Astrocyte of the cerebellum (primary cell): ENCODE data around the gene CXXC5.
A peak's percentile ranks its signal among the peaks of the same experiment; 100 is the strongest.

ENCODE experiments used
- DNase-seq: peaks from one replicate; pipeline ENCODE4 v3.0.0-alpha.2; 2011; ENCODE audit warnings: low read depth
- H3K4me3 ChIP-seq: 2 replicates; pipeline ENCODE4 v1.5.1; 2011; ENCODE audit warnings: mild to moderate bottlenecking, low read depth, low read length, moderate library complexity
- CTCF ChIP-seq: IDR thresholded peaks from 2 replicates; pipeline ENCODE4 v1.5.1; 2012; ENCODE audit warnings: low read length, low read depth, moderate library complexity, mild to moderate bottlenecking; ENCODE audit errors: missing control alignments
- in situ Hi-C: cut with HindIII; loops from 2 replicates; pipeline ENCODE4 v1.10.0; 2017; ENCODE audit warnings: low sequenced_read_pairs

The CXXC5 gene

GRCh38 chr5:139684881-139685749, 37.0 kb downstream of the CXXC5 start:
- H3K4me3 ChIP-seq, result no peak overlapping the region
- peak; percentile 42 for TF ChIP-seq CTCF
- DNase-seq, result no peak
- in situ Hi-C loops, result no loop called here

- no peak for DNase-seq
- in situ Hi-C loops, result no loop called here
- no peak overlapping the region for H3K4me3 ChIP-seq
- no peak for TF ChIP-seq CTCF
These were observed 37.7 kb downstream of the CXXC5 start for GRCh38 chr5:139685886-139686285.

GRCh38 chr5:139686356-139686705, 38.2 kb downstream of the CXXC5 start:
- in situ Hi-C loops, result no loop called here
- no peak overlapping the region for H3K4me3 ChIP-seq
- no peak for DNase-seq
- TF ChIP-seq CTCF, result no peak

- no peak overlapping the region for H3K4me3 ChIP-seq
- in situ Hi-C loops, result no loop called here
- no peak for TF ChIP-seq CTCF
- no peak for DNase-seq
These were observed 38.7 kb downstream of the CXXC5 start for GRCh38 chr5:139686706-139687441.

- DNase-seq, result no peak
- no peak for TF ChIP-seq CTCF
- H3K4me3 ChIP-seq, result no peak overlapping the region
- in situ Hi-C loops, result no loop called here
These were observed 39.5 kb downstream of the CXXC5 start for GRCh38 chr5:139687656-139688055.

GRCh38 chr5:139688088-139688702, 40.0 kb downstream of the CXXC5 start:
- in situ Hi-C loops, result no loop called here

More at GRCh38 chr5:139688088-139688702, 40.0 kb downstream of the CXXC5 start:
- no peak overlapping the region for H3K4me3 ChIP-seq
- no peak for TF ChIP-seq CTCF
- no peak for DNase-seq
